ENCODE results near the gene IFI6. TPM values are rescaled to one million over a fixed set of nuclear protein-coding genes. Genes with fewer than 3 reads are reported as not detected.
"Not testable (repeated sequence)": the region's sequence is repeated elsewhere in the genome, so short reads cannot be mapped to it uniquely, and the experiment has no call there.

Gene IFI6
- total and polyA plus RNA-seq, 2 donors (not counting 1 experiment from before 2014, with no cell fraction given) = 11.7 to 12.0 TPM

DNA sequence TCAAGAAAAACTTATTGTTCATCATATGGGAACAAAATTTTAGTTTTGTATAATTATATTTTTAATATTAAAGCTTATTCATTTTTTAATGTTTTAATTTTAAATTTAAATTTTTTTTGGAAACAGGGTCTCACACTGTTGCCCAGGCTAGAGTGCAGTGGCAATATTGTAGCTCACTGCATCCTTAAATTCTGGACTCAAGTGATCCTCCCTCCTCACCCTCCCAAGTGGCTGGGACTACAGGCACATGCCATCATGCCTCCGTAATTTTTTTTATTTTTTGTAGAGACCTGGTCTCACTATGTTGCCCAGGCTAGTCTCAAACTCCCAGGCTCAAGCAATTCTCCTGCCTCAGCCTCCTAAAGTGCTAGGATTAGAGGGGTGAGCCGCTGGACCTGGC is 33.6 kb upstream of the IFI6 start:
- Histone ChIP-seq H3K4me3 (ENCODE audit: control extremely low read depth in 1 of 5, extremely low read depth in 1 of 5, insufficient read depth in 1 of 5, low read depth in 2 of 5, low read length in 4 of 5) (no peak overlapping the region), H3K27me3 (replicated peaks in 1 of 4; ENCODE audit: control extremely low read depth in 1 of 4, control insufficient read depth in 3 of 4, insufficient read depth in 4 of 4, low read length in 3 of 4) (no peaks in the 10 kb centered on the region), H3K36me3 (replicated peaks in 1 of 2; ENCODE audit: control extremely low read depth in 1 of 2, control insufficient read depth in 1 of 2, extremely low read depth in 1 of 2, insufficient read depth in 2 of 2, low read length in 1 of 2) (no peaks in the 10 kb centered on the region), H3K4me2 (replicated peaks; ENCODE audit: low read depth, low read length, poor library complexity, severe bottlenecking) (no peak overlapping the region), H3K9me3 (ENCODE audit: control extremely low read depth in 1 of 3, control insufficient read depth in 2 of 3, insufficient read depth in 1 of 3, low read length in 2 of 3) (peaks cover 0 to 17% (median 5%) of the 10 kb centered on the region in 3 donors), H3K79me2 (ENCODE audit: control insufficient read depth, insufficient read depth, low read length) (no peaks in the 10 kb centered on the region), H4K20me1 (ENCODE audit: control insufficient read depth, insufficient read depth, low read length, poor library complexity, severe bottlenecking) (no peaks in the 10 kb centered on the region), H3K27ac (ENCODE audit: low read length in 2 of 2) (no peak overlapping the region), H2AFZ (ENCODE audit: insufficient read depth, low read depth, low read length, poor library complexity, severe bottlenecking) (no peak overlapping the region), H3K9ac (ENCODE audit: low read length) (no peak overlapping the region), H3K4me1 (ENCODE audit: control insufficient read depth in 2 of 2, insufficient read depth in 2 of 2, low read length in 2 of 2) (no peaks in the 10 kb centered on the region)
- no peak for TF ChIP-seq EZH2 (IDR thresholded peaks at IDR 0.05; ENCODE audit: borderline replicate concordance, insufficient read depth, low read depth, low read length, poor library complexity, severe bottlenecking)
- TF ChIP-seq, protein P1, sequence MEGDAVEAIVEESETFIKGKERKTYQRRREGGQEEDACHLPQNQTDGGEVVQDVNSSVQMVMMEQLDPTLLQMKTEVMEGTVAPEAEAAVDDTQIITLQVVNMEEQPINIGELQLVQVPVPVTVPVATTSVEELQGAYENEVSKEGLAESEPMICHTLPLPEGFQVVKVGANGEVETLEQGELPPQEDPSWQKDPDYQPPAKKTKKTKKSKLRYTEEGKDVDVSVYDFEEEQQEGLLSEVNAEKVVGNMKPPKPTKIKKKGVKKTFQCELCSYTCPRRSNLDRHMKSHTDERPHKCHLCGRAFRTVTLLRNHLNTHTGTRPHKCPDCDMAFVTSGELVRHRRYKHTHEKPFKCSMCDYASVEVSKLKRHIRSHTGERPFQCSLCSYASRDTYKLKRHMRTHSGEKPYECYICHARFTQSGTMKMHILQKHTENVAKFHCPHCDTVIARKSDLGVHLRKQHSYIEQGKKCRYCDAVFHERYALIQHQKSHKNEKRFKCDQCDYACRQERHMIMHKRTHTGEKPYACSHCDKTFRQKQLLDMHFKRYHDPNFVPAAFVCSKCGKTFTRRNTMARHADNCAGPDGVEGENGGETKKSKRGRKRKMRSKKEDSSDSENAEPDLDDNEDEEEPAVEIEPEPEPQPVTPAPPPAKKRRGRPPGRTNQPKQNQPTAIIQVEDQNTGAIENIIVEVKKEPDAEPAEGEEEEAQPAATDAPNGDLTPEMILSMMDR (IDR thresholded peaks at IDR 0.05) = no peak
- no CpG with 5 or more reads among the region's 2 CpGs for WGBS (ENCODE audit: insufficient coverage)
- H3K27me3 Mint-ChIP-seq = peaks cover 21% of the 10 kb centered on the region
- no peak overlapping the region for H3K4me3 Mint-ChIP-seq
- DNase-seq = no peak
- H3K27ac Mint-ChIP-seq = no peak overlapping the region
- no peak for ATAC-seq (ENCODE audit: low read depth)
- POLR2A ChIA-PET = no interaction called here
- no peaks in the 10 kb centered on the region for H3K4me1 Mint-ChIP-seq
- intact Hi-C loops (cut with micrococcal nuclease) = no loop called here
- CTCF ChIA-PET = no interaction called here
- peaks cover 2% of the 10 kb centered on the region for H3K9me3 Mint-ChIP-seq (ENCODE audit: insufficient read depth)

DNA sequence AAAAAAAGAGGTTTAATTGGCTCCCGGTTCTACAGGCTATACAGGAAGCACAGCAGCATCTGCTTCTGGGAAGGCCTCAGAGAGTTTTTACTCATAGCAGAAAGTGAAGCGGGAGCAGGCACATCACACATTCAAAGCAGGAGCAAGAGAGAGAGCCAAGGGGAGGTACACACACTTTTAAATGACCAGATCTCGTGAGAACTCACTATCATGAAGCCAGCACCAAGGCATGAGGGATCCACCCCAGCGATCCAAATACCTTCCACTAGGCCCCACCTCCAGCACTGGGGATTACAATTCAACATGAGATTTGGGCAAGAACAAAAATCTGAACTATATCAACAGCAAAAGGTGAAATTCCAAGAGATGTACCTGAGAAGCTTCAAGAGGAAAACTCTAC is 33.0 kb upstream of the IFI6 start:
- H3K27ac Mint-ChIP-seq = no peak overlapping the region
- CTCF ChIA-PET = no interaction called here
- WGBS (ENCODE audit: insufficient coverage) = 84% methylated on average over 4 of the region's 4 CpGs

DNA sequence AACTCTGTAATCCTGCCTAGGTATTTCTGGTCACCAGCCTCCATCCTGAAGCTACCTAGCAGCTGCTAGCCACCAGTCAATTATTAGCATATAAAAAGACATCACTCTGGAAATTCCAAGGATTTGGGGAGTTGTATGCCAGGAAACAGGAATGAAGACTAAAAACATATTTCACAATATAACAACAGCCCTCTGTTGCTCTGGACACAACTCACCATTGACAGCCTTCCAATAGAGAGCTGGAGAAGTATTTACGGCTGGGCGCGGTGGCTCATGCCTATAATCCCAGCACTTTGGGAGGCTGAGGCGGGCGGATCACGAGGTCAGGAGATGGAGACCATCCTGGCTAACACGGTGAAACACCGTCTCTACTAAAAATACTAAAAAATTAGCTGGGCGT is 24.8 kb upstream of the IFI6 start:
- DNase-seq; H3K4me3 Mint-ChIP-seq; H3K9ac ChIP-seq (ENCODE audit: low read length); intact Hi-C loops (cut with micrococcal nuclease); H3K4me1 Mint-ChIP-seq; H3K27ac ChIP-seq (ENCODE audit: low read length in 2 of 2); H3K4me3 ChIP-seq (ENCODE audit: control extremely low read depth in 1 of 5, extremely low read depth in 1 of 5, insufficient read depth in 1 of 5, low read depth in 2 of 5, low read length in 4 of 5); H3K36me3 ChIP-seq (replicated peaks in 1 of 2; ENCODE audit: control extremely low read depth in 1 of 2, control insufficient read depth in 1 of 2, extremely low read depth in 1 of 2, insufficient read depth in 2 of 2, low read length in 1 of 2); H3K9me3 ChIP-seq (ENCODE audit: control extremely low read depth in 1 of 3, control insufficient read depth in 2 of 3, insufficient read depth in 1 of 3, low read length in 2 of 3); ATAC-seq (ENCODE audit: low read depth); POLR2A ChIA-PET; H3K4me2 ChIP-seq (replicated peaks; ENCODE audit: low read depth, low read length, poor library complexity, severe bottlenecking); CTCF ChIA-PET; H3K4me1 ChIP-seq (ENCODE audit: control insufficient read depth in 2 of 2, insufficient read depth in 2 of 2, low read length in 2 of 2); H3K27ac Mint-ChIP-seq; H3K27me3 ChIP-seq (replicated peaks in 1 of 4; ENCODE audit: control extremely low read depth in 1 of 4, control insufficient read depth in 3 of 4, insufficient read depth in 4 of 4, low read length in 3 of 4); H3K79me2 ChIP-seq (ENCODE audit: control insufficient read depth, insufficient read depth, low read length); H3K9me3 Mint-ChIP-seq (ENCODE audit: insufficient read depth); H2AFZ ChIP-seq (ENCODE audit: insufficient read depth, low read depth, low read length, poor library complexity, severe bottlenecking); H4K20me1 ChIP-seq (ENCODE audit: control insufficient read depth, insufficient read depth, low read length, poor library complexity, severe bottlenecking): not testable (repeated sequence)
- 100% methylated on average over 1 of the region's 9 CpGs for WGBS (ENCODE audit: insufficient coverage)
- H3K27me3 Mint-ChIP-seq = peaks cover 23% of the 10 kb centered on the region

More for the DNA sequence above, 33.0 kb upstream of the IFI6 start:
- TF ChIP-seq, protein P1 (IDR thresholded peaks at IDR 0.05) = no peak
- no peak for TF ChIP-seq EZH2 (IDR thresholded peaks at IDR 0.05; ENCODE audit: borderline replicate concordance, insufficient read depth, low read depth, low read length, poor library complexity, severe bottlenecking)
- Histone ChIP-seq H3K79me2 (ENCODE audit: control insufficient read depth, insufficient read depth, low read length) (no peaks in the 10 kb centered on the region), H3K4me3 (ENCODE audit: control extremely low read depth in 1 of 5, extremely low read depth in 1 of 5, insufficient read depth in 1 of 5, low read depth in 2 of 5, low read length in 4 of 5) (no peak overlapping the region), H4K20me1 (ENCODE audit: control insufficient read depth, insufficient read depth, low read length, poor library complexity, severe bottlenecking) (no peaks in the 10 kb centered on the region), H3K9me3 (ENCODE audit: control extremely low read depth in 1 of 3, control insufficient read depth in 2 of 3, insufficient read depth in 1 of 3, low read length in 2 of 3) (peaks cover 0 to 17% (median 5%) of the 10 kb centered on the region in 3 donors), H3K9ac (ENCODE audit: low read length) (no peak overlapping the region), H3K36me3 (replicated peaks in 1 of 2; ENCODE audit: control extremely low read depth in 1 of 2, control insufficient read depth in 1 of 2, extremely low read depth in 1 of 2, insufficient read depth in 2 of 2, low read length in 1 of 2) (no peaks in the 10 kb centered on the region), H3K4me1 (ENCODE audit: control insufficient read depth in 2 of 2, insufficient read depth in 2 of 2, low read length in 2 of 2) (no peaks in the 10 kb centered on the region), H3K4me2 (replicated peaks; ENCODE audit: low read depth, low read length, poor library complexity, severe bottlenecking) (no peak overlapping the region), H3K27me3 (replicated peaks in 1 of 4; ENCODE audit: control extremely low read depth in 1 of 4, control insufficient read depth in 3 of 4, insufficient read depth in 4 of 4, low read length in 3 of 4) (no peaks in the 10 kb centered on the region), H2AFZ (ENCODE audit: insufficient read depth, low read depth, low read length, poor library complexity, severe bottlenecking) (no peak overlapping the region), H3K27ac (ENCODE audit: low read length in 2 of 2) (no peak overlapping the region)
- H3K4me3 Mint-ChIP-seq = no peak overlapping the region
- peaks cover 2% of the 10 kb centered on the region for H3K9me3 Mint-ChIP-seq (ENCODE audit: insufficient read depth)
- POLR2A ChIA-PET = no interaction called here
- intact Hi-C loops (cut with micrococcal nuclease) = no loop called here
- H3K27me3 Mint-ChIP-seq = peaks cover 21% of the 10 kb centered on the region
- no peaks in the 10 kb centered on the region for H3K4me1 Mint-ChIP-seq
- ATAC-seq (ENCODE audit: low read depth) (no peak), DNase-seq (no peak)

Measured in B cell (primary cell).